ENCODE results near the gene AFDN. TPM values are rescaled to one million over a fixed set of nuclear protein-coding genes. Genes with fewer than 3 reads are reported as not detected.

AFDN gene
- polyA plus RNA-seq, 2 donors = 91.7 to 124 TPM

- Histone ChIP-seq H3K36me3 (ENCODE audit: control insufficient read depth in 2 of 2, insufficient read depth in 2 of 2, low read length in 1 of 2) (no peaks in the 10 kb centered on the region), H3K4me1 (ENCODE audit: control insufficient read depth in 2 of 2, insufficient read depth in 2 of 2, low read length in 1 of 2) (no peaks in the 10 kb centered on the region), H3K27me3 (ENCODE audit: control insufficient read depth in 1 of 2, insufficient read depth in 2 of 2, low read length in 2 of 2) (no peaks in the 10 kb centered on the region), H3K4me3 (ENCODE audit: low read depth in 1 of 2, low read length in 2 of 2) (no peak overlapping the region), H3K27ac (ENCODE audit: low read depth in 2 of 2, low read length in 1 of 2) (peak overlapping the region in 1 of 2 donors; percentile 73), H3K9me3 (ENCODE audit: control insufficient read depth in 2 of 2, insufficient read depth in 1 of 2, low read depth in 1 of 2, low read length in 1 of 2) (no peaks in the 10 kb centered on the region)
- 38 to 45% methylated on average over 4 of the region's 4 CpGs for WGBS, 2 donors
These were observed 23.2 kb downstream of the AFDN start for GRCh38 chr6:167849846-167850459.

- H3K4me3 ChIP-seq (ENCODE audit: low read depth in 1 of 2, low read length in 2 of 2) = no peak overlapping the region
- no peaks in the 10 kb centered on the region for H3K36me3 ChIP-seq (ENCODE audit: control insufficient read depth in 2 of 2, insufficient read depth in 2 of 2, low read length in 1 of 2)
- H3K27me3 ChIP-seq (ENCODE audit: control insufficient read depth in 1 of 2, insufficient read depth in 2 of 2, low read length in 2 of 2) = no peaks in the 10 kb centered on the region
- WGBS, 2 donors = 92 to 95% methylated on average over 6 of the region's 6 CpGs
- H3K27ac ChIP-seq (ENCODE audit: low read depth in 2 of 2, low read length in 1 of 2) = peak overlapping the region in 1 of 2 donors; percentile 59
- H3K9me3 ChIP-seq (ENCODE audit: control insufficient read depth in 2 of 2, insufficient read depth in 1 of 2, low read depth in 1 of 2, low read length in 1 of 2) = no peaks in the 10 kb centered on the region
- H3K4me1 ChIP-seq (ENCODE audit: control insufficient read depth in 2 of 2, insufficient read depth in 2 of 2, low read length in 1 of 2) = no peaks in the 10 kb centered on the region
These were observed 24.1 kb downstream of the AFDN start for GRCh38 chr6:167850782-167851181.

- H3K9me3 ChIP-seq (ENCODE audit: control insufficient read depth in 2 of 2, insufficient read depth in 1 of 2, low read depth in 1 of 2, low read length in 1 of 2) = no peaks in the 10 kb centered on the region
- H3K36me3 ChIP-seq (ENCODE audit: control insufficient read depth in 2 of 2, insufficient read depth in 2 of 2, low read length in 1 of 2) = no peaks in the 10 kb centered on the region
- no peaks in the 10 kb centered on the region for H3K27me3 ChIP-seq (ENCODE audit: control insufficient read depth in 1 of 2, insufficient read depth in 2 of 2, low read length in 2 of 2)
- 87 to 94% methylated on average over 2 of the region's 2 CpGs for WGBS, 2 donors
- no peak overlapping the region for H3K27ac ChIP-seq (ENCODE audit: low read depth in 2 of 2, low read length in 1 of 2)
- H3K4me1 ChIP-seq (ENCODE audit: control insufficient read depth in 2 of 2, insufficient read depth in 2 of 2, low read length in 1 of 2) = no peaks in the 10 kb centered on the region
- H3K4me3 ChIP-seq (ENCODE audit: low read depth in 1 of 2, low read length in 2 of 2) = no peak overlapping the region
These were observed 24.8 kb downstream of the AFDN start for GRCh38 chr6:167851370-167851952.

- Histone ChIP-seq H3K36me3 (ENCODE audit: control insufficient read depth in 2 of 2, insufficient read depth in 2 of 2, low read length in 1 of 2) (no peaks in the 10 kb centered on the region), H3K27ac (ENCODE audit: low read depth in 2 of 2, low read length in 1 of 2) (no peak overlapping the region), H3K4me3 (ENCODE audit: low read depth in 1 of 2, low read length in 2 of 2) (no peak overlapping the region), H3K27me3 (ENCODE audit: control insufficient read depth in 1 of 2, insufficient read depth in 2 of 2, low read length in 2 of 2) (no peaks in the 10 kb centered on the region), H3K4me1 (ENCODE audit: control insufficient read depth in 2 of 2, insufficient read depth in 2 of 2, low read length in 1 of 2) (peaks cover 0 to 2% of the 10 kb centered on the region in 2 donors), H3K9me3 (ENCODE audit: control insufficient read depth in 2 of 2, insufficient read depth in 1 of 2, low read depth in 1 of 2, low read length in 1 of 2) (no peaks in the 10 kb centered on the region)
- WGBS, 2 donors = 60 to 70% methylated on average over 6 of the region's 6 CpGs
These were observed 29.2 kb downstream of the AFDN start for GRCh38 chr6:167855825-167856425.

- WGBS, 2 donors = 98% methylated on average over 1 of the region's 1 CpG
- Histone ChIP-seq H3K4me3 (ENCODE audit: low read depth in 1 of 2, low read length in 2 of 2) (no peak overlapping the region), H3K4me1 (ENCODE audit: control insufficient read depth in 2 of 2, insufficient read depth in 2 of 2, low read length in 1 of 2) (peaks cover 0 to 2% of the 10 kb centered on the region in 2 donors), H3K9me3 (ENCODE audit: control insufficient read depth in 2 of 2, insufficient read depth in 1 of 2, low read depth in 1 of 2, low read length in 1 of 2) (no peaks in the 10 kb centered on the region), H3K27me3 (ENCODE audit: control insufficient read depth in 1 of 2, insufficient read depth in 2 of 2, low read length in 2 of 2) (no peaks in the 10 kb centered on the region), H3K36me3 (ENCODE audit: control insufficient read depth in 2 of 2, insufficient read depth in 2 of 2, low read length in 1 of 2) (no peaks in the 10 kb centered on the region), H3K27ac (ENCODE audit: low read depth in 2 of 2, low read length in 1 of 2) (no peak overlapping the region)
These were observed 29.8 kb downstream of the AFDN start for GRCh38 chr6:167856474-167856873.

GRCh38 chr6:167856999-167857660 is 30.4 kb downstream of the AFDN start:
- Histone ChIP-seq H3K4me3 (ENCODE audit: low read depth in 1 of 2, low read length in 2 of 2) (no peak overlapping the region), H3K36me3 (ENCODE audit: control insufficient read depth in 2 of 2, insufficient read depth in 2 of 2, low read length in 1 of 2) (no peaks in the 10 kb centered on the region), H3K27me3 (ENCODE audit: control insufficient read depth in 1 of 2, insufficient read depth in 2 of 2, low read length in 2 of 2) (no peaks in the 10 kb centered on the region), H3K9me3 (ENCODE audit: control insufficient read depth in 2 of 2, insufficient read depth in 1 of 2, low read depth in 1 of 2, low read length in 1 of 2) (no peaks in the 10 kb centered on the region), H3K4me1 (ENCODE audit: control insufficient read depth in 2 of 2, insufficient read depth in 2 of 2, low read length in 1 of 2) (peaks cover 0 to 2% of the 10 kb centered on the region in 2 donors), H3K27ac (ENCODE audit: low read depth in 2 of 2, low read length in 1 of 2) (no peak overlapping the region)
- WGBS, 2 donors = 77 to 80% methylated on average over 5 of the region's 5 CpGs

GRCh38 chr6:167858086-167858591 is 31.4 kb downstream of the AFDN start:
- Histone ChIP-seq H3K27me3 (ENCODE audit: control insufficient read depth in 1 of 2, insufficient read depth in 2 of 2, low read length in 2 of 2) (no peaks in the 10 kb centered on the region), H3K9me3 (ENCODE audit: control insufficient read depth in 2 of 2, insufficient read depth in 1 of 2, low read depth in 1 of 2, low read length in 1 of 2) (no peaks in the 10 kb centered on the region), H3K4me1 (ENCODE audit: control insufficient read depth in 2 of 2, insufficient read depth in 2 of 2, low read length in 1 of 2) (peaks cover 0 to 2% of the 10 kb centered on the region in 2 donors), H3K27ac (ENCODE audit: low read depth in 2 of 2, low read length in 1 of 2) (no peak overlapping the region), H3K4me3 (ENCODE audit: low read depth in 1 of 2, low read length in 2 of 2) (no peak overlapping the region), H3K36me3 (ENCODE audit: control insufficient read depth in 2 of 2, insufficient read depth in 2 of 2, low read length in 1 of 2) (no peaks in the 10 kb centered on the region)
- WGBS, 2 donors = 50 to 53% methylated on average over 1 of the region's 1 CpG

GRCh38 chr6:167858842-167859664 is 32.3 kb downstream of the AFDN start:
- H3K27me3 ChIP-seq (ENCODE audit: control insufficient read depth in 1 of 2, insufficient read depth in 2 of 2, low read length in 2 of 2) = no peaks in the 10 kb centered on the region
- H3K4me3 ChIP-seq (ENCODE audit: low read depth in 1 of 2, low read length in 2 of 2) = no peak overlapping the region
- no peak overlapping the region for H3K27ac ChIP-seq (ENCODE audit: low read depth in 2 of 2, low read length in 1 of 2)
- 64 to 68% methylated on average over 7 of the region's 7 CpGs for WGBS, 2 donors
- H3K4me1 ChIP-seq (ENCODE audit: control insufficient read depth in 2 of 2, insufficient read depth in 2 of 2, low read length in 1 of 2) = peaks cover 0 to 2% of the 10 kb centered on the region in 2 donors
- H3K36me3 ChIP-seq (ENCODE audit: control insufficient read depth in 2 of 2, insufficient read depth in 2 of 2, low read length in 1 of 2) = no peaks in the 10 kb centered on the region
- no peaks in the 10 kb centered on the region for H3K9me3 ChIP-seq (ENCODE audit: control insufficient read depth in 2 of 2, insufficient read depth in 1 of 2, low read depth in 1 of 2, low read length in 1 of 2)

Measured in esophagus (tissue), 2 donors.